IMR-90 (cell line): ENCODE results near the gene LINGO1.

Experiments
- BHLHE40 ChIP-seq: fragments of 150-350 bp; IDR thresholded peaks from 2 replicates; pipeline ENCODE4 v1.6.1; 2016; ENCODE audit warnings: mild to moderate bottlenecking, low read depth, low read length
- CTCF ChIP-seq: conservative IDR thresholded peaks from 2 replicates; pipeline ENCODE4 v1.5.1; 2012; ENCODE audit warnings: mild to moderate bottlenecking, low read depth, low read length, improper control_type of control experiment
- FOS ChIP-seq: fragments of 150-350 bp; IDR thresholded peaks from 2 replicates; pipeline ENCODE4 v1.6.1; 2016; ENCODE audit warnings: low read depth, low read length
- MAFK ChIP-seq: IDR thresholded peaks from 2 replicates; pipeline ENCODE4 v1.6.1; 2012; ENCODE audit warnings: low read depth, low read length, improper control_type of control experiment
- MAZ ChIP-seq: IDR thresholded peaks from 2 replicates; pipeline ENCODE4 v1.6.1; 2012; ENCODE audit warnings: low read depth, mild to moderate bottlenecking, low read length, improper control_type of control experiment, moderate library complexity, borderline replicate concordance
- MXI1 ChIP-seq: IDR thresholded peaks from 2 replicates; pipeline ENCODE4 v1.6.1; 2012; ENCODE audit warnings: low read depth, mild to moderate bottlenecking, low read length, moderate library complexity, borderline replicate concordance
- POLR2A ChIP-seq: IDR thresholded peaks from 2 replicates; pipeline ENCODE4 v1.6.1; 2012; ENCODE audit warnings: mild to moderate bottlenecking, low read depth, low read length
- RCOR1 ChIP-seq: IDR thresholded peaks from 2 replicates; pipeline ENCODE4 v1.6.1; 2012; ENCODE audit warnings: mild to moderate bottlenecking, low read length, improper control_type of control experiment; ENCODE audit not compliant: insufficient replicate concordance
- RFX5 ChIP-seq: IDR thresholded peaks from 2 replicates; pipeline ENCODE4 v1.8.0; 2012; ENCODE audit warnings: low read depth, mild to moderate bottlenecking, low read length, moderate library complexity
- USF2 ChIP-seq: fragments of 150-350 bp; IDR thresholded peaks from 2 replicates; pipeline ENCODE4 v1.6.1; 2017; ENCODE audit warnings: mild to moderate bottlenecking, antibody characterized with exemption, low read length, low read depth

- TF ChIP-seq CTCF (no peak), USF2 (peak; percentile 76), MXI1 (no peak), POLR2A (no peak), FOS (no peak), MAZ (no peak), RCOR1 (no peak), RFX5 (no peak), BHLHE40 (no peak), MAFK (no peak)
These were observed 32.8 kb downstream of the LINGO1 start for GRCh38 chr15:77599899-77600298.
